Bronchus fibroblast of lung (primary cell): ENCODE results near the gene SLC17A5. TPM values are rescaled to one million over a fixed set of nuclear protein-coding genes. Genes with fewer than 3 reads are reported as not detected.

Source experiments
- total RNA-seq: library from RNA; depleted of rRNA; stranded (reverse); fragments of >200 nt; gene quantifications from 2 replicates; pipeline ENCODE4 v1.2.3, GENCODE V29; 2015

Gene SLC17A5, protein sequence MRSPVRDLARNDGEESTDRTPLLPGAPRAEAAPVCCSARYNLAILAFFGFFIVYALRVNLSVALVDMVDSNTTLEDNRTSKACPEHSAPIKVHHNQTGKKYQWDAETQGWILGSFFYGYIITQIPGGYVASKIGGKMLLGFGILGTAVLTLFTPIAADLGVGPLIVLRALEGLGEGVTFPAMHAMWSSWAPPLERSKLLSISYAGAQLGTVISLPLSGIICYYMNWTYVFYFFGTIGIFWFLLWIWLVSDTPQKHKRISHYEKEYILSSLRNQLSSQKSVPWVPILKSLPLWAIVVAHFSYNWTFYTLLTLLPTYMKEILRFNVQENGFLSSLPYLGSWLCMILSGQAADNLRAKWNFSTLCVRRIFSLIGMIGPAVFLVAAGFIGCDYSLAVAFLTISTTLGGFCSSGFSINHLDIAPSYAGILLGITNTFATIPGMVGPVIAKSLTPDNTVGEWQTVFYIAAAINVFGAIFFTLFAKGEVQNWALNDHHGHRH
- total RNA-seq = 16.6 and 18.7 TPM in 2 replicates

DNA sequence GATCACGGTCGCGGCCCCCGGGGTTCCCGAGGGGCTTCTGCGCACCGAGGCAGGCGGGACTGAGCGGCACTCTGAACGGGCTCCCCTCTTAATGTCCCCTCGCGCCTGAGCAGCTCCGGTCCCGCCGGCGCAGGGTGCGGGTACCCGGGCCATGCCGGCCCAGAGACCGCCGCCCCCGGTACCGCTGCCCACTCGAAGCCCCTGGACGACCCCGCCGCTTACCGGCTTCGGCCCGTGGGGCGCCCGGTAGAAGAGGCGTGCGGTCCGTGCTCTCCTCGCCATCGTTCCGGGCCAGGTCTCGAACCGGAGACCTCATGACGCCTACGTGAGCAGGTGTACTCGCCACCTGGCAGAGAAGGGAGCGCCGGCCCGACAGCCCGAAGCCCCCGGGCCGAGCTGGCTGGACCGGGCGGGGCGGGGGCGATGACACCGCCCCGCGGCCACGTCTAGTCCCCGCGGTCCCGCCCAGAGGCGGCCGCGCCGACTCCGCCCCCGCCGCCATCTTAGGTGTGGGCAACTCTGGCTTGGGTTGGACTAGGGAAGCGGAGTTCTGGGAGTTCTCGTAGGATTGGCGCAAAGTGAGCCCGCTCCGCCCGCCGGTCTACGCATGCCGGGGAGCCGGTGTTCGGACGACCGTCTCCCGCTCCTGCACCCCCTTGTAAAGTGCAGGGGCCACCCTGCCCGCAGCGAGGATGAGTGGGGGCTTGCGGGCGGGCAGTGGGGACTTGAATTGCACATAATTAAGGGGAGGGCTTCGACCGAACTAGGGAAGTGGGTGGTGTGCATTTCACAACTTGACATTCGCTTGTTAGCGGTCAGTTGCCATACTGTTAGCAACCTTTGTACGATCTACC, at the start of gene SLC17A5:
TSS of gene SLC17A5 (minus strand) at position 422 of the 854 bp plus-strand sequence. CDS start at position 316, 106 bp downstream.

DNA sequence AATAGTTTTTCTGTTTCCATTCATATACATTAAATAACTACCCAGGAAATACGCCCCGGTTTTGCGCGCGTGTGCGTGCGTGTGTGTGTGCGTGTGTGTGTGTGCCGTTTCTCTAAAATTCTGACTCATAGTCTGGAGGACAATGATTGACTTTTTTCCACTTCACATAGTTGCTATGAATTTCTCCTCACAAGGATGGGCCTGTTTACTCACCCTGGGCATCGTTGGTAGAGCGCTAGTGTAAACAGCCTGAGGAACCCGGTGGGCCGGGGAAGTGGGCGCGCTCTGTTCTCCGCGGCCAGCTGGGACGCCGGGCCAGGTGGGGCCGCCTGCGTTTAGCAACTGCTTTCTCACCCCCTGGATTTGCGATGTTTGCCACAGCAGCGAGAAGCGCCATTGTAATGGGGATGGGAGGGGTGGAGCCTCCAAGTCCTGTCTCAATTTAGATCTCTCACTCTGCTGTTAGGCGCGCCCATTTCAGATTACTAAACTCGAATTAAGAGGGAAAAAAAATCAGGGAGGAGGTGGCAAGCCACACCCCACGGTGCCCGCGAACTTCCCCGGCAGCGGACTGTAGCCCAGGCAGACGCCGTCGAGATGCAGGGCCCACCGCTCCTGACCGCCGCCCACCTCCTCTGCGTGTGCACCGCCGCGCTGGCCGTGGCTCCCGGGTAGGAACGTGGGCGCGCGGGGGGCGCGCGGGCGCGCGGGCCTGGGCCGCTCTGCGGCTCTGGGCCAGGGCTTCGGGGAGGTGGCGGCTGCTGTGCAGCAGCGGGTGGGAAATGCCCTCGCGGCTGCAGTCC, 42.0 kb upstream of the SLC17A5 start, which contains the start of gene CD109:
TSS of gene CD109 (plus strand) at position 585 of the 803 bp plus-strand sequence. CDS start at position 598, 13 bp downstream.

Other genes starting within 250 kb of the SLC17A5 start
- 5.5 and 8.2 TPM in 2 replicates for gene CGAS, start 201.7 kb downstream of the SLC17A5 start, total RNA-seq
- gene MTO1, start 192.3 kb downstream of the SLC17A5 start, total RNA-seq = 23.5 and 24.7 TPM in 2 replicates
- gene EEF1A1, start 133.0 kb downstream of the SLC17A5 start, total RNA-seq = 11,958 and 12,572 TPM in 2 replicates
- gene CD109, start 42.2 kb upstream of the SLC17A5 start, total RNA-seq = 27.9 and 33.6 TPM in 2 replicates